HCT116 (cell line): Measurements from ENCODE around the gene SOS1. TPM values are rescaled to one million over a fixed set of nuclear protein-coding genes. Genes with fewer than 3 reads are reported as not detected.

Experiments
- ATAC-seq: fragments of 200-7000 bp; cut with Tn5 transposase; 2 replicates; pipeline ENCODE4 v1.9.1; 2020; ENCODE audit warnings: mild to moderate bottlenecking, moderate library complexity
- BruUV-seq: library from RNA; stranded (reverse); fragments of 400-500 nt; replicated peaks from 2 replicates; lab custom pipeline; 2021; lab: Mats Ljungman, UMichigan
- CTCF ChIA-PET: fragments of 300-600 bp; sonication (Branson Sonifier 250); formaldehyde crosslinking; loops from one replicate; lab custom pipeline; 2021; ENCODE audit warnings: antibody characterized with exemption; lab: Charles Lee
- POLR2A ChIA-PET: fragments of 300-600, 350-600 bp; sonication (Branson Sonifier 250); formaldehyde crosslinking; loops from one replicate; lab custom pipeline; 2021; ENCODE audit warnings: antibody characterized with exemption; lab: Charles Lee
- RAD21 ChIA-PET, 2 experiments: fragments of 300-600 bp; sonication (Branson Sonifier 250); formaldehyde crosslinking; loops; one replicate each; lab custom pipeline; 2023; ENCODE audit warnings: low total read pairs in 2 of 2; ENCODE audit not compliant: uncharacterized antibody in 2 of 2, unreplicated experiment in 2 of 2, low non-redundant PET in 1 of 2; lab: Charles Lee
- DNase-seq: peaks from one replicate; pipeline ENCODE4 v3.0.0-alpha.2; 2010; ENCODE audit warnings: low read depth, low spot score
- H2AFZ ChIP-seq: fragments of 200-600 bp; shearing (Covaris generic), sonication (generic); 2 replicates; pipeline ENCODE4 v1.6.1; 2017; ENCODE audit warnings: low read depth, mixed run types, mixed read lengths, antibody characterized with exemption, low read length; ENCODE audit not compliant: poor library complexity, severe bottlenecking
- H3K27ac ChIP-seq: 2 replicates; pipeline ENCODE4 v1.5.1; 2012; ENCODE audit warnings: low read depth, low read length
- H3K27me3 ChIP-seq: fragments of 200-600 bp; sonication (generic); 2 replicates; pipeline ENCODE4 v1.6.1; 2016; ENCODE audit warnings: mixed run types, low read length, mixed read lengths; ENCODE audit not compliant: insufficient read depth
- H3K36me3 ChIP-seq, 2 experiments: fragments of 200-500 bp in 1 of 2; fragments of 200-600 bp in 1 of 2; sonication (Bioruptor generic) in 1 of 2; sonication (generic) in 1 of 2; 2 replicates each; pipeline versions ENCODE4 v1.5.1 to v1.6.1; 2014 to 2016; ENCODE audit warnings: low read length in 2 of 2, inconsistent platforms in 1 of 2, mixed read lengths in 1 of 2, mixed run types in 1 of 2; ENCODE audit not compliant: insufficient read depth in 2 of 2, control insufficient read depth in 1 of 2
- H3K4me1 ChIP-seq, 2 experiments: fragments of 200-600 bp in 1 of 2; sonication (generic) in 1 of 2; 2 replicates each; pipeline versions ENCODE4 v1.5.1 to v1.6.1; 2012 to 2017; ENCODE audit warnings: low read length in 2 of 2, inconsistent platforms in 1 of 2, mild to moderate bottlenecking in 1 of 2, mixed read lengths in 1 of 2, mixed run types in 1 of 2, moderate library complexity in 1 of 2; ENCODE audit not compliant: insufficient read depth in 2 of 2, control insufficient read depth in 1 of 2
- H3K4me2 ChIP-seq: fragments of 200-600 bp; sonication (generic); 2 replicates; pipeline ENCODE4 v1.6.1; 2017; ENCODE audit warnings: mixed run types, low read length, mixed read lengths
- H3K4me3 ChIP-seq, 2 experiments: fragments of 200-600 bp in 1 of 2; sonication (generic) in 1 of 2; replicated peaks in 1 of 2; 2 replicates each; pipeline ENCODE4 v1.5.1; 2011 to 2016; ENCODE audit warnings: low read length in 2 of 2, control low read depth in 1 of 2, low read depth in 1 of 2, mild to moderate bottlenecking in 1 of 2, mixed read lengths in 1 of 2, mixed run types in 1 of 2
- H3K79me2 ChIP-seq: fragments of 200-600 bp; sonication (generic); 2 replicates; pipeline ENCODE4 v1.6.1; 2017; ENCODE audit warnings: mild to moderate bottlenecking, mixed run types, low read length, moderate library complexity, mixed read lengths; ENCODE audit not compliant: insufficient read depth
- H3K9ac ChIP-seq: fragments of 200-600 bp; sonication (generic); 2 replicates; pipeline ENCODE4 v1.6.1; 2016; ENCODE audit warnings: low read length, mixed read lengths
- H3K9me2 ChIP-seq: fragments of 200-600 bp; sonication (generic), shearing (Covaris generic); 2 replicates; pipeline ENCODE4 v1.6.1; 2017; ENCODE audit warnings: mixed run types, mild to moderate bottlenecking, moderate library complexity; ENCODE audit not compliant: insufficient read depth
- H3K9me3 ChIP-seq, 2 experiments: fragments of 200-500 bp in 1 of 2; fragments of 200-600 bp in 1 of 2; sonication (Bioruptor generic) in 1 of 2; sonication (generic) in 1 of 2; 2 replicates each; pipeline ENCODE4 v1.6.1; 2014 to 2017; ENCODE audit warnings: low read length in 2 of 2, mixed read lengths in 2 of 2, inconsistent platforms in 1 of 2, low read depth in 1 of 2, mild to moderate bottlenecking in 1 of 2, mixed run types in 1 of 2, moderate library complexity in 1 of 2; ENCODE audit not compliant: control insufficient read depth in 1 of 2, insufficient read depth in 1 of 2
- H4K20me1 ChIP-seq: fragments of 200-600 bp; sonication (generic), shearing (Covaris generic); 2 replicates; pipeline ENCODE4 v1.6.1; 2017; ENCODE audit warnings: mixed run types, mild to moderate bottlenecking, moderate library complexity; ENCODE audit not compliant: insufficient read depth
- CBX3 ChIP-seq: IDR thresholded peaks from 2 replicates; pipeline ENCODE4 v1.6.1; 2012; ENCODE audit warnings: low read depth
- CEBPB ChIP-seq: IDR thresholded peaks from 2 replicates; pipeline ENCODE4 v1.6.1; 2012; ENCODE audit warnings: low read depth
- ELF1 ChIP-seq: IDR thresholded peaks from 2 replicates; pipeline ENCODE4 v1.6.1; 2012; ENCODE audit warnings: low read depth, borderline replicate concordance
- EZH2 ChIP-seq: fragments of 200-600 bp; sonication (generic); IDR thresholded peaks from 2 replicates; pipeline ENCODE4 v1.6.1; 2017; ENCODE audit warnings: antibody characterized with exemption, mixed run types
- JUND ChIP-seq: IDR thresholded peaks from 2 replicates; pipeline ENCODE4 v1.6.1; 2012
- POLR2A ChIP-seq: IDR thresholded peaks from 2 replicates; pipeline ENCODE4 v1.7.0; 2011; ENCODE audit warnings: borderline replicate concordance; ENCODE audit not compliant: insufficient read depth, insufficient read length; ENCODE audit errors: extremely low read depth
- RAD21 ChIP-seq: IDR thresholded peaks from 2 replicates; pipeline ENCODE4 v1.6.1; 2012; ENCODE audit warnings: low read depth, mild to moderate bottlenecking
- SIN3A ChIP-seq: IDR thresholded peaks from 2 replicates; pipeline ENCODE4 v1.6.1; 2012; ENCODE audit warnings: low read depth
- SP1 ChIP-seq: IDR thresholded peaks from 2 replicates; pipeline ENCODE4 v1.6.1; 2012; ENCODE audit warnings: low read depth
- YY1 ChIP-seq: IDR thresholded peaks from 2 replicates; pipeline ENCODE4 v1.6.1; 2011; ENCODE audit warnings: low read length, low read depth, moderate library complexity, mild to moderate bottlenecking; ENCODE audit not compliant: insufficient replicate concordance; ENCODE audit errors: extremely low read depth
- ZFX ChIP-seq: fragments of 450-650 bp; IDR thresholded peaks from 2 replicates; pipeline ENCODE4 v1.6.1; 2017
- ZNF274 ChIP-seq: fragments of 200-500 bp; sonication (Bioruptor generic); IDR thresholded peaks from 2 replicates; pipeline ENCODE4 v1.6.1; 2014; ENCODE audit warnings: mild to moderate bottlenecking, low read depth, low read length, inconsistent platforms
- intact Hi-C: fragments of 100-400 bp; cut with micrococcal nuclease; formaldehyde crosslinking; loops from 2 replicates; pipeline ENCODE4 v1.10.0; 2022
- total RNA-seq: library from RNA; stranded (reverse); gene quantifications from one replicate; pipeline ENCODE4 v1.2.1, GENCODE V29; 2021; ENCODE audit not compliant: unreplicated experiment
- TF ChIP-seq, protein P1 (sequence below): IDR thresholded peaks from 2 replicates; pipeline ENCODE4 v1.6.1; 2012
- TF ChIP-seq, protein P2 (sequence below): IDR thresholded peaks from 2 replicates; pipeline ENCODE4 v1.6.1; 2012; ENCODE audit warnings: low read depth
- TF ChIP-seq, protein P3 (sequence below): IDR thresholded peaks from 2 replicates; pipeline ENCODE4 v1.6.1; 2011; ENCODE audit warnings: mild to moderate bottlenecking, low read length, moderate library complexity; ENCODE audit not compliant: insufficient replicate concordance; ENCODE audit errors: extremely low read depth

Gene SOS1
- total RNA-seq, 1 experiment from 2014 or later = 19.4 TPM

DNA sequence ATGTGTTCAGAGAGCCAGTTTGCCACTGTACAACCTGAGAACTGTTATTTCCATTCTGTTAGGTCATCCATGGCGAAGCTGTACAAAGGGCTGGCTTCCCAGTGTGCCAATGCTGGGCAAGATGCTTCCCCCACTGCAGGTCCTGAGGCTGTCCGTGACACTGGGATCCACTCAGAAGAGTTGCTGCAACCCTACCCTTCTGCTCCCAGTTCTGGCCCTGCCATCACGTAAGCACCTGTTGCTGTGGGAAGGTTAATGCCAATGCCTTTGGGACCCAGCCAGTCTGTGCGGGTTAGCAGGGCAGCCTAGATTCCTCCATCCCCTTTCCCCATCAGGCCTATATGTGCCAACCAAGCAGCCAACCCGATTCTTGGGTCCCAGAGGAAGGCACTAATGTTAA, 162.9 kb downstream of the SOS1 start:
- Histone ChIP-seq H3K4me1 (no peaks in the 10 kb centered on the region), H3K4me3 (no peak overlapping the region), H3K27me3 (no peaks in the 10 kb centered on the region), H4K20me1 (no peaks in the 10 kb centered on the region), H3K36me3 (no peaks in the 10 kb centered on the region), H3K9me2 (no peaks in the 10 kb centered on the region), H3K27ac (no peak overlapping the region), H3K79me2 (no peaks in the 10 kb centered on the region), H3K9me3 (no peaks in the 10 kb centered on the region), H2AFZ (no peak overlapping the region), H3K4me2 (no peak overlapping the region), H3K9ac (no peak overlapping the region)
- BruUV-seq = no TSS peak
- DNase-seq (no peak), ATAC-seq (no peak)
- intact Hi-C loops = no loop called here
- no peak for TF ChIP-seq JUND
- TF ChIP-seq CBX3 = no peak
- ChIA-PET POLR2A (no interaction called here), RAD21 (no interaction called here), CTCF (interaction anchor here (2.6 kb wide), 1 partner anchor 10 kb away, joined by 10 read pairs; no protein-coding TSS in a partner anchor)

DNA sequence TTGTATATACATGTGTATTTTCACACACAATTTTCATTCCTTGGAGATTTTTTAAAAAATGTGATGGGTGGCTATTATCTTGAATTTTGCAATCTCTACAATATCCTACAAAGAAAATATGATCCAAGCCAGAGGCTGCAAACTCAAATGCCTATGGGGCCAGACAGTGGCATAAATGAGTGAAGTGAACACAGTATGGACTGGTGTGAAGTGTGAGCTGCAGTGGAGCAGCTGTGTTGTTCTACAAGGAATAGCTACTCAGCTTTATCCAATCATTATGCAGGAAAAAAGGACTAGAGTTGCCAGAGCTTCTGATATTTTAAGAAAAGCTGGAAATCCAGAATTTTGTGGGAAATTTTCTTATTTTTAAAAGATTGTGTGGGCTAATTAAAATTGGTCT, 169.1 kb downstream of the SOS1 start:
- no TSS peak for BruUV-seq
- CTCF ChIA-PET = interaction anchor here (0.9 kb wide), 1 partner anchor 276 kb away, joined by 3 read pairs; no protein-coding TSS in a partner anchor
- peaks cover 9 to 16% of the 10 kb centered on the region in 2 experiments for H3K4me1 ChIP-seq
- H3K4me2 ChIP-seq = no peak overlapping the region
- TF ChIP-seq ELF1 (no peak), YY1 (no peak), ZFX (no peak), POLR2A (no peak), RAD21 (no peak), CEBPB (no peak), SIN3A (no peak), JUND (no peak), EZH2 (no peak), ZNF274 (no peak), SP1 (no peak)
- TF ChIP-seq, protein P1, sequence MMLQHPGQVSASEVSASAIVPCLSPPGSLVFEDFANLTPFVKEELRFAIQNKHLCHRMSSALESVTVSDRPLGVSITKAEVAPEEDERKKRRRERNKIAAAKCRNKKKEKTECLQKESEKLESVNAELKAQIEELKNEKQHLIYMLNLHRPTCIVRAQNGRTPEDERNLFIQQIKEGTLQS = no peak
- TF ChIP-seq, protein P2, sequence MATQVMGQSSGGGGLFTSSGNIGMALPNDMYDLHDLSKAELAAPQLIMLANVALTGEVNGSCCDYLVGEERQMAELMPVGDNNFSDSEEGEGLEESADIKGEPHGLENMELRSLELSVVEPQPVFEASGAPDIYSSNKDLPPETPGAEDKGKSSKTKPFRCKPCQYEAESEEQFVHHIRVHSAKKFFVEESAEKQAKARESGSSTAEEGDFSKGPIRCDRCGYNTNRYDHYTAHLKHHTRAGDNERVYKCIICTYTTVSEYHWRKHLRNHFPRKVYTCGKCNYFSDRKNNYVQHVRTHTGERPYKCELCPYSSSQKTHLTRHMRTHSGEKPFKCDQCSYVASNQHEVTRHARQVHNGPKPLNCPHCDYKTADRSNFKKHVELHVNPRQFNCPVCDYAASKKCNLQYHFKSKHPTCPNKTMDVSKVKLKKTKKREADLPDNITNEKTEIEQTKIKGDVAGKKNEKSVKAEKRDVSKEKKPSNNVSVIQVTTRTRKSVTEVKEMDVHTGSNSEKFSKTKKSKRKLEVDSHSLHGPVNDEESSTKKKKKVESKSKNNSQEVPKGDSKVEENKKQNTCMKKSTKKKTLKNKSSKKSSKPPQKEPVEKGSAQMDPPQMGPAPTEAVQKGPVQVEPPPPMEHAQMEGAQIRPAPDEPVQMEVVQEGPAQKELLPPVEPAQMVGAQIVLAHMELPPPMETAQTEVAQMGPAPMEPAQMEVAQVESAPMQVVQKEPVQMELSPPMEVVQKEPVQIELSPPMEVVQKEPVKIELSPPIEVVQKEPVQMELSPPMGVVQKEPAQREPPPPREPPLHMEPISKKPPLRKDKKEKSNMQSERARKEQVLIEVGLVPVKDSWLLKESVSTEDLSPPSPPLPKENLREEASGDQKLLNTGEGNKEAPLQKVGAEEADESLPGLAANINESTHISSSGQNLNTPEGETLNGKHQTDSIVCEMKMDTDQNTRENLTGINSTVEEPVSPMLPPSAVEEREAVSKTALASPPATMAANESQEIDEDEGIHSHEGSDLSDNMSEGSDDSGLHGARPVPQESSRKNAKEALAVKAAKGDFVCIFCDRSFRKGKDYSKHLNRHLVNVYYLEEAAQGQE = no peak
- TF ChIP-seq, protein P3, sequence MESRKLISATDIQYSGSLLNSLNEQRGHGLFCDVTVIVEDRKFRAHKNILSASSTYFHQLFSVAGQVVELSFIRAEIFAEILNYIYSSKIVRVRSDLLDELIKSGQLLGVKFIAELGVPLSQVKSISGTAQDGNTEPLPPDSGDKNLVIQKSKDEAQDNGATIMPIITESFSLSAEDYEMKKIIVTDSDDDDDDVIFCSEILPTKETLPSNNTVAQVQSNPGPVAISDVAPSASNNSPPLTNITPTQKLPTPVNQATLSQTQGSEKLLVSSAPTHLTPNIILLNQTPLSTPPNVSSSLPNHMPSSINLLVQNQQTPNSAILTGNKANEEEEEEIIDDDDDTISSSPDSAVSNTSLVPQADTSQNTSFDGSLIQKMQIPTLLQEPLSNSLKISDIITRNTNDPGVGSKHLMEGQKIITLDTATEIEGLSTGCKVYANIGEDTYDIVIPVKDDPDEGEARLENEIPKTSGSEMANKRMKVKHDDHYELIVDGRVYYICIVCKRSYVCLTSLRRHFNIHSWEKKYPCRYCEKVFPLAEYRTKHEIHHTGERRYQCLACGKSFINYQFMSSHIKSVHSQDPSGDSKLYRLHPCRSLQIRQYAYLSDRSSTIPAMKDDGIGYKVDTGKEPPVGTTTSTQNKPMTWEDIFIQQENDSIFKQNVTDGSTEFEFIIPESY = no peak
- no peaks in the 10 kb centered on the region for H3K36me3 ChIP-seq
- RAD21 ChIA-PET = no interaction called here
- H3K79me2 ChIP-seq = no peaks in the 10 kb centered on the region
- no peaks in the 10 kb centered on the region for H3K27me3 ChIP-seq
- no peaks in the 10 kb centered on the region for H3K9me2 ChIP-seq
- POLR2A ChIA-PET = no interaction called here
- H2AFZ ChIP-seq = no peak overlapping the region
- H3K9me3 ChIP-seq = no peaks in the 10 kb centered on the region
- ATAC-seq = no peak
- no peak overlapping the region for H3K4me3 ChIP-seq
- intact Hi-C loops = no loop called here
- no peak overlapping the region for H3K9ac ChIP-seq
- no peak overlapping the region for H3K27ac ChIP-seq
- no peak for DNase-seq
- no peaks in the 10 kb centered on the region for H4K20me1 ChIP-seq
